Measurements from ENCODE around the gene HSDL1.

HSDL1 gene

GRCh38 chr16:84098939-84099338 is 46.0 kb downstream of the HSDL1 start:
- TF ChIP-seq CTCF (IDR thresholded peaks at IDR 0.05; ENCODE audit: borderline replicate concordance, control extremely low read depth, extremely low read depth, insufficient read depth, missing control alignments): no peak
- DNase-seq (ENCODE audit: low spot score): no peak
- in situ Hi-C loops (cut with MboI; ENCODE audit: low sequenced_read_pairs, unreplicated experiment): no loop called here

- in situ Hi-C loops (cut with MboI; ENCODE audit: low sequenced_read_pairs, unreplicated experiment): no loop called here
- DNase-seq (ENCODE audit: low spot score): no peak
Measured at GRCh38 chr16:84096447-84097005, 48.5 kb downstream of the HSDL1 start.

GRCh38 chr16:84095466-84095865 is 49.5 kb downstream of the HSDL1 start:
- TF ChIP-seq CTCF (IDR thresholded peaks at IDR 0.05; ENCODE audit: borderline replicate concordance, control extremely low read depth, extremely low read depth, insufficient read depth, missing control alignments): no peak
- no peak for DNase-seq (ENCODE audit: low spot score)
- in situ Hi-C loops (cut with MboI; ENCODE audit: low sequenced_read_pairs, unreplicated experiment): no loop called here

More at GRCh38 chr16:84096447-84097005, 48.5 kb downstream of the HSDL1 start:
- no peak for TF ChIP-seq CTCF (IDR thresholded peaks at IDR 0.05; ENCODE audit: borderline replicate concordance, control extremely low read depth, extremely low read depth, insufficient read depth, missing control alignments)

GRCh38 chr16:84093879-84094270 is 51.1 kb downstream of the HSDL1 start:
- no peak for DNase-seq (ENCODE audit: low spot score)
- TF ChIP-seq CTCF (IDR thresholded peaks at IDR 0.05; ENCODE audit: borderline replicate concordance, control extremely low read depth, extremely low read depth, insufficient read depth, missing control alignments): no peak
- in situ Hi-C loops (cut with MboI; ENCODE audit: low sequenced_read_pairs, unreplicated experiment): no loop called here

GRCh38 chr16:84093120-84093878 is 51.7 kb downstream of the HSDL1 start:
- DNase-seq (ENCODE audit: low spot score): no peak
- in situ Hi-C loops (cut with MboI; ENCODE audit: low sequenced_read_pairs, unreplicated experiment): no loop called here
- no peak for TF ChIP-seq CTCF (IDR thresholded peaks at IDR 0.05; ENCODE audit: borderline replicate concordance, control extremely low read depth, extremely low read depth, insufficient read depth, missing control alignments)

GRCh38 chr16:84091460-84091859 is 53.5 kb downstream of the HSDL1 start:
- in situ Hi-C loops (cut with MboI; ENCODE audit: low sequenced_read_pairs, unreplicated experiment): no loop called here
- no peak for TF ChIP-seq CTCF (IDR thresholded peaks at IDR 0.05; ENCODE audit: borderline replicate concordance, control extremely low read depth, extremely low read depth, insufficient read depth, missing control alignments)
- DNase-seq (ENCODE audit: low spot score): no peak
